GM18526 (cell line): ENCODE results near the gene GPRIN3.

ENCODE experiments used
- POLR2A ChIP-seq: IDR thresholded peaks from 3 replicates; pipeline ENCODE4 v1.6.1; 2011; ENCODE audit not compliant: insufficient read length; ENCODE audit errors: extremely low read depth

GPRIN3 gene

DNA sequence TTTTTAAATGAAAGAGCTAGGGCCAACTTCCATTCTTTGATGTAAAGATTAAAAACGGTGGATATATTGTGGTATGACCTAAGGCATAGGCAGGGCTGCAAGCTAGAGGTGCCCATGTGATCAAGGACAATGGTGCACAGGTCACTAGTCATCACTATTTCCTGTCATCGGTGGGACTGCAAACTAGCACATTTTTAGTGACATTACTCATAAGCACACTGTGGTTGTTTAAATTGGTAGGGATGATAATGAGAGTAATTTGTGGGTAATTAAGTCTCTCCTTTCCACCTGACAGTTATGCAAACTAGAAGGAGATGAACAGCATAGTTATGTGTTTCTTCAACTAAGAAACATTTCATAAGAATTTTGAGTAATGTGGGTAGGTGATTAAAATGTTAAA is 85.4 kb downstream of the GPRIN3 start:
- no peak for TF ChIP-seq POLR2A

DNA sequence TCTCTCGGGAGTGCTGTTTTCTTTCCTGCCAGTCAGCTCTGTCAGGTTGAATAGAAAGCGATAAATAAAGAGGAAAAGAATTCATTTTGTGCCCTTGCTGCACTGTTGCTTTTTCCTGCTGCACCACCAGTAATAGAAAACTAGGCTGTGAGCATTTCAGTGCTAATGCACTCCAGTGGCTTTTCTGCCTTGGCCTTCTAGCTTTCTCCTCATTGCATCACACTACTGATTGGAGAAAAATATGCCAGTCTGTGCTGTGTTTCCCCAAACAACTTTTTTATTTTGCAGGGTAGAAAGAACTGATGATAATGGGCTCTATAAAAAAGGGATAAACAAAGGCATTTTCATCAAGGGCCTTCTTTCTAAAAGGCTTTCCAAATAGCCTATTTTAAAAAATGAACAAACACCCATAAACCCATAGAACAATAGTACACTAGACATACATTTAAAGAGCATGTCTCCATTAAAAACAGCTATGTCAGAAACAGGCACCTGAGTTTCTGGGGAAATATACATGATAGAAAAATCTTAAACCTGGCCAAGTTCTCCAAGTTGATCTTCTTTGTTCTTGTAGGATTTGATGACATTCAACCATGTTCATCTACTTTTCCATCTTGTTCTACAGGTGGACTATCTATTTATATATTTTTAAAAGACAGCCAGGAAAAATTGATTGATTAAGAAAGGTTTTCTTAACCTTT is 86.3 kb downstream of the GPRIN3 start:
- TF ChIP-seq POLR2A: no peak

DNA sequence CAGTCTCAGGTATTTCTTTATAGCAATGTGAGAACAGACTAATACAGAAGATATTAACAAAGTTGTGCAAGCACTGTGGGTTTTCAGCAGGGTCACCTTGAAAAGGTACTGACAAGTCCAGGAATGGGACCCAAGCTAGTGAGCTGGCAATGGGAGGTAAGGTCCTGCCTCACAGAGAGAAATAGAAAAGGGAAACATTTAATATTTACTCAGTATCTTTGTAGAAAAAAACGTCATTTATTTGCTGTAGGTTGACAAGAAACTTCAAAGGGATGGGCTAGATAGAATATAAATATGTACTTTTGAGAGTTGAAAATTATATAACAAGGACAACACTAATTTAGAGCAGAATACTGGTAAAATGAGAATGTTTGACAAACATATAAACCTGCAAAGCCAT is 89.0 kb downstream of the GPRIN3 start:
- TF ChIP-seq POLR2A: no peak

DNA sequence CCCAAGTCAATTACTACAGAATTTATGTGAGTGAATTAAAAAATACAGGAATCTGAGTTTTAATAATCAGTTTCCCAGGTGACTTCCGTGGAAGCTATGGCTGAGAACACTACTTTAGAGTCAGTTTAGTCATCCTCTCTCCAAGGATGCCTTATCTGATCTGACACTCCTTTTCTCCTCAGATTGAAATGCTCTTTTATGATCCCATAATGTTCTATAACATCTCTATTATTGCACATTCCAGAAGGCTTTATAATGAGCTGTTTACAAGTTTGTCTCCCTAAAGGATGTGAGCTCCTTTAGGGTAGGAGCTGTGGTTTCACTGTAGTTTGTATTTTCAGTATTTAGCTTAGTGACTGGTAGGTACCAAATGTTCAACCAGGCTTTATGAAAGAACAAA is 90.0 kb downstream of the GPRIN3 start:
- no peak for TF ChIP-seq POLR2A

DNA sequence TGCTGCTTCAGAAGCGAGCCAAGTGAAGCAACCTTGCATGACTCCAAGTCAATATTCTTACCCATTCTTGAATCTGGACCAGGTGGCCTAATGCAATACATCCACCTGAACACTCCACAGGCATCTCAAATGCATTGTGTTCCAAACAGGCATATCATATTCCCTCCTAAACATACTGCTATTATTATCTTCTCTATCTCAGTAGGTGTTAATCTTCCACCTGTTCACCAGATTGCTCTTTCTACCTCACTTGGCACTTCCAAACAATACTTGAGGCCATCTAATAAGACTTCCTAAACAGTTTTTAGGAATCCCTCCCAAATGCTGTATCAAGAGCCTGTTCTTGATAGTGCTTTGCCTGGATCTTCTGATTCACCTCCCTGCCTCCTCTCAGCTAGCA is 90.7 kb downstream of the GPRIN3 start:
- no peak for TF ChIP-seq POLR2A

DNA sequence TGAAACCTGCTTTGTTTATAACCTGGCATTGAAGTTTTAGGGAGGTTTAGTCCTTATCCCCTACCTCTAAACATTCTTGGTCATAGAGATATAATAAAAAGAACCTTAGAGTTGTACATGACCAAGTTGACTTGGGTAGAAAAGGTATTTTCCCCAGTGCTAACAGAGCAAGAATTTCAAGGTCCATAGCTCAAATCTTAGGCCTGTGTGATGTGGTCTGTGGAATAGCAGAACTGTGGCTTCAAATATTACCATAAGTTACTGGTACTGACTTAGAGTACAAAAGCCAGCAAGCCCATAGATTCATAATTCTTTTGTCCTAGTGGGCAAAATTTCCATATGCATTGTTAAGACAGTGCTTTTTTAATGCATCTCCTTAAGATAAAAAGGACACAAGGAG is 91.2 kb downstream of the GPRIN3 start:
- TF ChIP-seq POLR2A: no peak

DNA sequence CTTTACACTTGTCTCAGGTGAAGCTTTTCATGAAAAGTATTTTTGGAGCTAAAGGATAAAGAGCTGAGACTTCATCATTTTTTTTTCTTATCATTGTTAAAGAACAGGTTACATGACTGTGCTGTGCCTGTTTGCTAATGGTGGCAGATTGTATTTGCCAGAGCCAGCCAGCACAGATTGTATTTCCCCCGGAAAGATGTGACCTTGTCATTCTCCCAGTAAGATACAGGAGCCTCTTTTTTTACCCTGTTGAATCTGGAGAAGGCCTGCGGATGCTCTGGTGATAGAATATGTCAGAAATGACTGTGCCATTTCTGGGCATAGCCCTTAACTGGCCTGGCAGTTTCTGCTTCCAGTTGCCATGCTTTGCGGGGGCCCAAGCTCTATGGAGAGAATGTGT is 91.9 kb downstream of the GPRIN3 start:
- TF ChIP-seq POLR2A: no peak

DNA sequence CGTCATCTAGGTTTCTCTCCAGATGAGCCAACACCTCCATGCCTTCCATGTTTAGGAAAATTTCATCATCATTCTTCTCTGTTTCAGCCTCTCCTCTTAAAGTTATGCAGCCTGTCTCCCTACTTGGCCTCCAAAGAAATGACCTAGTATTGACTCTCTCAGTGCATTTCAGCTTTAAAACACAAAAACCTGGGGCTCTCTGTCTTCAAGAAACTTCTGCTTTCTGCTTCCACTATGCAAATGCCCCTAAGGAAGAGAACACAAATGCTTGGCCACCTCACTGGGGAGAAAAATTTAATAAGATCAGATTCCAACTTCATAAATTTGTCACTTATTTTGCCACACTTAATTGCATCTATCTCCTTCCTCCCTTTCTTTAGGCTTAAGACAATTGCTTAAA is 93.3 kb downstream of the GPRIN3 start:
- no peak for TF ChIP-seq POLR2A

DNA sequence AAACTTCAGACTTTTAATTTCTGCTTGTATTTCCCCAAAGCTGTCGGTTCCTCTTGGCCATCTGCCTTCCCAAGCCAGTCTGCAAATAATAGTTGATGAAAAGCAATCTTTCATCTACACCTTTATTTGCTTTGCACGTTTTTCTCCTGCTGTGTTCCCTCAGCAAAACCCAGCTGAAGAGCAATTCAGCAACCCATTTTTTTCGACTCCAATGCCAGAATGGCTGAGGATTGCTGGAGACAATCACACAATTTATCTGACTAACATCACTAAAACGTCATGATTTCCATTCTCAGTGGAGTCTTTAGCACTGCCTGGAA is 94.3 kb downstream of the GPRIN3 start:
- TF ChIP-seq POLR2A: no peak

DNA sequence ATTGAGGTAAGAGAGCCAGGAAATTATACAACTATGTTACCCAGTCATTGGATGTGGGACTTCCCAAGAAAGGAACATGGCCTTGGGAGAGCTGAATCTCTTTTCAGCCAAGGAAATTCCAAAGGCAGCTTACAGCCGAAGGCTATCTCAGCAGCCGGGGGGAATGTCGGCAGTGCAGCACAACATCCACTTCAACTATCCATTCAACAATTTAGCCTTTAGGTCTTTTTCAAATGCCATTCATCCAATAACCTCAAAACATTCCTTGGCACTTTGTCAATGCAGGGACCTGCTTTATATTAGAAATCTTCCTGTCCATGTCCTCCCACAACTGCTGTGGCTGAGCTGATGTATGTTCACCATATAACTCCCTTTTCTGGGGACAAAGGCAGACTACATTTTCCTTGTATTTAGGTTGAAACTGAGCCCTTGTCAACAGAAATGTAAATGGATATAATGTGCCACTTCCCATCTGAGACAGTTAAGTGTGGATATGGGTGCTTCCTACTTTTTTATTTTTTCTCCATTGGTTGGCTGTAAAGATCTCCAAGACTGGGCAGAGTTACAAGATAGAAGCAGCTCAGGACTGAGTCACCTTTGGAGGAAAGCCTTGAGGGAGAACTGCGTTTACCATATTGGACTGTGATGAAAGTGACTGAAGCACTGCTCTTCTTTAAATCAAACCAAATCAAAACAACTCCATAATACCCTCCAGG is 94.8 kb downstream of the GPRIN3 start:
- no peak for TF ChIP-seq POLR2A

DNA sequence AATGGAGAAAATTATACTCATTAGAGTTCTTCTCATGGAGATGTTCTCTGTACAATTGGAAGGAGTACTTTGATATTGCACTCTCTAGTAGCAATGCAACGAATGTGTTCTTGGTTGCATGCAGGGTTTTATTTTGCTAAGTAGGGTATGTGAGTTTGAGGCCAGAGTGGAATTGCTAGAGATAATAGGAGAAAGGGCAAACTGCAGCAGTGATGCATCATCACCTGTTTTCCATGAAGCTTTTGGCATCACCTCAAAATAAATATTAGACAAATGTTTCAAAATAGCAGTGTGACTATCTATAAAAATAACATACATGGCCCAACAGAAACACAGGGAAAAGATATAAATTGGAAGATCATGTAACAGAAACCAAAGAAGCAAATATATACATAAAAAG is 103.0 kb downstream of the GPRIN3 start:
- no peak for TF ChIP-seq POLR2A

DNA sequence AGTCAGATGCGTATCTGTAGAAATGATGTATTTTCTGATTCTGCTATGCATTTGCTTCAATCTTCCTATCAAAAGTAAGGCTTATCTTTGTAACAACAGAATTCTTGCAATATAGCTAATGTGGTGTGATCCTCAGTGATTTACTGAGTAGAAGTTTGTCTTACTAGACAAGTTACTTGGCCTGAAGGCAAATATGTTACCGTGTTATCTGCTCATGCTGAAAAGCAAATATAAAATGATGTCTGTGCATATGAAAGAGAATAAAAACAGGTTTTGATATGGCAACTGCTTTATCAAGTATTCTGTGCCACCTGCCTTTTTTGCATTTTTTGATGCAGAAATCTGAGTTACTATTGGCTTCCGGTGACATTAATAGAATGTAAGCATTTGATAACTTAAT is 103.7 kb downstream of the GPRIN3 start:
- TF ChIP-seq POLR2A: no peak

DNA sequence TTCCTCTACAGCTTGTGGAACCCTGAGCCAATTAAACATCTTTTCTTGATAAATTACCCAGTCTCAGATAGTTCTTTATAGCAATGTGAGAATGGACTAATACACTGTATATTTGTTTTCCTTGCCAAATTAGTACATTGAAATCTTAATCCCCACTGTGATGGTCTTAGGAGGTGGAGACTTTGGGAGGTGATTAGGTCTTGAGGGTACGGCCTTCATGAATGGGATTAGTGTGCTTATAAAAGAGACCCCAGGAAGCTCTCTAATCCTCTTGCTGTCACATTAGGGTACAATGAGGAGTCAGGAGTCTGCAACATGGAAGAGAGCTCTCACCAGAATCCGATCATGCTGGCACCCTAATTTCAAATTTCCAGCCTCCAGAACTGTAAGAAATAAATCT is 109.7 kb downstream of the GPRIN3 start:
- no peak for TF ChIP-seq POLR2A

DNA sequence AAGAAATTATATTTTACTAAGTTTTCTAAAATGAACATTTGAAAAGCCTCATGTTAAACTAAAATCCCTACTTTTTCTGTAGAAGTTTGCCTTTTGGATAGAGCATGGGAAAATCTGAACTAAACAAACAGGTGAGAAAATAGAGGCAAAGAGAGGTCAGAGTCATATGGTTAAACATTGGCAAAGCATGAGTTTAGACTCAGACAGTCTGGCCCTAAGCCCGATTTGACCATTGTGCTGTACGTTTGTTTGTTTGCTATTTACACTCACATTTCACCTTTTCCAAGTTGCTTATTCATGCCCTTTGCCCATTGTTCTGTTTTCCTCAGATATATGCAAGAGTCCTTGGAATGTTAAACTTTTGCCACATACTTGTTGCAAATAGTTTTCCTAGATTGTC is 110.9 kb downstream of the GPRIN3 start:
- TF ChIP-seq POLR2A: no peak

DNA sequence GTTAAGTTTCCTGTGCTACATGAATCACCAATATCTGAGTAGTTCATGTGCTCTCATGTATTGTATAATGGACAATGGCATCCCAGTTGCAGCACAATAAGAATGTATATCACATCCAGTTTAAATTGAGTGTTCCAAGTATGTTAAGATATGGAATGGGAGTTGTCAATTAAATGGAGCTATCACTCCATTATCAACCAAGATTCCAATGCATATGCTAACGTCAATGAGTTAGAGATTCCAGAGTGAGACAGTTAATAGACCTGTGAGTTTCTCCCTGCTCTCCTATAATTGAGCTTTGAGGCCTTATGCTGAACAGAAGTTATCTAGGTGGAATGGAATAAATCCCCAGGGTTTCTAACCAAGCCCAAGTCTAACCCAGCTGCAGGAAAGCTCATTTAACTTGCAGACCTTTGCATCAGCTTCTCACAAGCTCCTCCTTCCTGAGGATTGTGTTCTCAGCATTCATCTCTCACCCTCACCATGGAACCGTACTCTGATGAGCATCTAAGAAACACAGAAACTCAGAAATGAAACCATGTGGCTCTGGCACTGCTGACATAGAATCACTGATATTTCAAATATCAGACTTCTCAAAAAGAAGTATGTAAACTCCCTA is 111.4 kb downstream of the GPRIN3 start:
- TF ChIP-seq POLR2A: no peak

DNA sequence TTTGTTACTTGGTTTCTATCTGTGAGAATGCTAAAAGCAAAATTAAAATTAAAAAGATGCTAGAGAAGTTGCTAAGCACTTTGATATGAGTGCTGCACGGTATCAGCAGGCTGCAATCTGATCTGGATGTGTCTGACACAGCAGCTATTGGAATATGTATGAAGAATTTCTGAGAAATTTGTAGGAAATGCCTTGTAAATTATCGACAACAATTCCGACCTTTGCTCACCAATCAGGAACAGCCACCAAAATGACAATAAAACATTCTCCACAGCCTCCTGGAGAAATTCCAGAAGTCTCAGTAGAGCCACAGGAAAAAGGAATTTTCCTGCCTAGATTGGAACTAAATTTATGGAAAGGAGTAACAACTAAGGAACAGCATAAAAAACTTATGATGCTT is 113.8 kb downstream of the GPRIN3 start:
- TF ChIP-seq POLR2A: no peak
